ENCODE measurements around the gene EPB41L2.

Gene EPB41L2

GRCh38 chr6:130981409-130981808 is 81.6 kb downstream of the EPB41L2 start:
- TF ChIP-seq FOXP2 (optimal IDR thresholded peaks at IDR 0.05; ENCODE audit: borderline replicate concordance, extremely low read depth, extremely low read length, insufficient read depth) (no peak), POLR2AphosphoS5 (IDR thresholded peaks at IDR 0.05; ENCODE audit: low read depth, low read length) (no peak), SIN3A (IDR thresholded peaks at IDR 0.05; ENCODE audit: borderline replicate concordance, insufficient read depth, low read length) (no peak), REST (IDR thresholded peaks at IDR 0.05; ENCODE audit: insufficient read depth in 1 of 2, low read depth in 2 of 2, low read length in 2 of 2) (no peak), TAF1 (IDR thresholded peaks at IDR 0.05; ENCODE audit: borderline replicate concordance, insufficient read depth, low read length) (no peak)

GRCh38 chr6:130980310-130981032 is 82.6 kb downstream of the EPB41L2 start:
- TF ChIP-seq SIN3A (IDR thresholded peaks at IDR 0.05; ENCODE audit: borderline replicate concordance, insufficient read depth, low read length) = no peak
- no peak for TF ChIP-seq REST (IDR thresholded peaks at IDR 0.05; ENCODE audit: insufficient read depth in 1 of 2, low read depth in 2 of 2, low read length in 2 of 2)
- no peak for TF ChIP-seq FOXP2 (optimal IDR thresholded peaks at IDR 0.05; ENCODE audit: borderline replicate concordance, extremely low read depth, extremely low read length, insufficient read depth)
- TF ChIP-seq POLR2AphosphoS5 (IDR thresholded peaks at IDR 0.05; ENCODE audit: low read depth, low read length) = no peak
- TF ChIP-seq TAF1 (IDR thresholded peaks at IDR 0.05; ENCODE audit: borderline replicate concordance, insufficient read depth, low read length) = no peak

- TF ChIP-seq SIN3A (IDR thresholded peaks at IDR 0.05; ENCODE audit: borderline replicate concordance, insufficient read depth, low read length) (no peak), REST (IDR thresholded peaks at IDR 0.05; ENCODE audit: insufficient read depth in 1 of 2, low read depth in 2 of 2, low read length in 2 of 2) (no peak), POLR2AphosphoS5 (IDR thresholded peaks at IDR 0.05; ENCODE audit: low read depth, low read length) (no peak), FOXP2 (optimal IDR thresholded peaks at IDR 0.05; ENCODE audit: borderline replicate concordance, extremely low read depth, extremely low read length, insufficient read depth) (no peak), TAF1 (IDR thresholded peaks at IDR 0.05; ENCODE audit: borderline replicate concordance, insufficient read depth, low read length) (no peak)
These were observed 84.2 kb downstream of the EPB41L2 start for GRCh38 chr6:130978660-130979396.

- TF ChIP-seq TAF1 (IDR thresholded peaks at IDR 0.05; ENCODE audit: borderline replicate concordance, insufficient read depth, low read length) (no peak), POLR2AphosphoS5 (IDR thresholded peaks at IDR 0.05; ENCODE audit: low read depth, low read length) (no peak)
These were observed 84.9 kb downstream of the EPB41L2 start for GRCh38 chr6:130978180-130978579.

GRCh38 chr6:130975325-130975724 is 87.7 kb downstream of the EPB41L2 start:
- TF ChIP-seq FOXP2 (optimal IDR thresholded peaks at IDR 0.05; ENCODE audit: borderline replicate concordance, extremely low read depth, extremely low read length, insufficient read depth) = no peak
- no peak for TF ChIP-seq POLR2AphosphoS5 (IDR thresholded peaks at IDR 0.05; ENCODE audit: low read depth, low read length)
- no peak for TF ChIP-seq REST (IDR thresholded peaks at IDR 0.05; ENCODE audit: insufficient read depth in 1 of 2, low read depth in 2 of 2, low read length in 2 of 2)
- TF ChIP-seq SIN3A (IDR thresholded peaks at IDR 0.05; ENCODE audit: borderline replicate concordance, insufficient read depth, low read length) = no peak
